Measurements from ENCODE around the gene VEPH1.

- TF ChIP-seq CTCF (IDR thresholded peaks at IDR 0.05; ENCODE audit: borderline replicate concordance, extremely low read depth, low read length, poor library complexity, severe bottlenecking) (no peak), EZH2 (IDR thresholded peaks at IDR 0.05; ENCODE audit: borderline replicate concordance, low read depth, low read length, severe bottlenecking) (no peak)
These were observed 217.2 kb downstream of the VEPH1 start for GRCh38 chr3:157285966-157286365.

Measured in DND-41 (cell line).